ENCODE results near the gene SLIT3. TPM values are rescaled to one million over a fixed set of nuclear protein-coding genes. Genes with fewer than 3 reads are reported as not detected.

Gene SLIT3
- total and polyA plus RNA-seq, 2 donors (not counting 3 experiments of a cell fraction or from before 2014, with no cell fraction given), result 0.90 to 1.0 TPM

GRCh38 chr5:169219961-169220360, 81.0 kb downstream of the SLIT3 start:
- intact Hi-C loops (cut with micrococcal nuclease) (no loop called here), dilution Hi-C loops (cut with MboI; ENCODE audit: extremely low pct_ligation_motif_present, low sequenced_read_pairs) (no loop called here)
- Histone ChIP-seq H4K20me1 (replicated peaks; ENCODE audit: control insufficient read depth, extremely low read depth, insufficient read depth, low read length) (no peaks in the 10 kb centered on the region), H3K4me3 (replicated peaks in 1 of 3; ENCODE audit: insufficient read depth in 1 of 3, low read depth in 1 of 3, low read length in 3 of 3) (no peak overlapping the region), H2AFZ (ENCODE audit: low read depth, low read length) (no peak overlapping the region), H3K9me1 (replicated peaks; ENCODE audit: control insufficient read depth, extremely low read depth, insufficient read depth, low read length) (no peaks in the 10 kb centered on the region), H3K27me3 (ENCODE audit: control insufficient read depth in 2 of 2, insufficient read depth in 2 of 2, low read length in 2 of 2) (no peaks in the 10 kb centered on the region), H3K9ac (replicated peaks; ENCODE audit: extremely low read depth, insufficient read depth, low read length) (no peak overlapping the region), H3K79me2 (ENCODE audit: control insufficient read depth, insufficient read depth, low read length) (no peaks in the 10 kb centered on the region), H3K4me1 (ENCODE audit: control insufficient read depth, extremely low read depth, insufficient read depth, low read length) (no peaks in the 10 kb centered on the region), H3K4me2 (ENCODE audit: insufficient read depth, low read length) (no peak overlapping the region), H3K27ac (ENCODE audit: insufficient read depth, low read depth, low read length) (no peak overlapping the region), H3K36me3 (ENCODE audit: control insufficient read depth in 2 of 2, extremely low read depth in 1 of 2, insufficient read depth in 2 of 2, low read length in 2 of 2) (no peaks in the 10 kb centered on the region), H3K9me3 (replicated peaks; ENCODE audit: control insufficient read depth, insufficient read depth, low read length) (no peaks in the 10 kb centered on the region)
- ChIA-PET CTCF (no interaction called here), POLR2A (no interaction called here)
- DNase-seq (ENCODE audit: low read depth, low spot score) (no peak), FAIRE-seq (no peak)
- TF ChIP-seq MAX (IDR thresholded peaks at IDR 0.05; ENCODE audit: insufficient read depth, insufficient read length), result no peak
- no peak for TF ChIP-seq CTCF (IDR thresholded peaks at IDR 0.05; ENCODE audit: extremely low read depth in 1 of 2, insufficient read depth in 1 of 2, low read depth in 1 of 2, low read length in 2 of 2)
- TF ChIP-seq GATA2 (IDR thresholded peaks at IDR 0.05; ENCODE audit: insufficient read depth, insufficient read length, low read depth, low read length), result no peak
- no peak for TF ChIP-seq JUN (IDR thresholded peaks at IDR 0.05; ENCODE audit: borderline replicate concordance, insufficient read depth, insufficient read length, low read depth)
- no peak for TF ChIP-seq POLR2A (IDR thresholded peaks at IDR 0.05; ENCODE audit: low read depth, low read length)
- TF ChIP-seq FOS (IDR thresholded peaks at IDR 0.05; ENCODE audit: borderline replicate concordance, insufficient read depth, low read length), result no peak
- TF ChIP-seq EZH2 (IDR thresholded peaks at IDR 0.05; ENCODE audit: borderline replicate concordance, low read depth, low read length, severe bottlenecking), result no peak
- no peak for TF ChIP-seq MYC (IDR thresholded peaks at IDR 0.05; ENCODE audit: low read depth, low read length)
- TF ChIP-seq POLR2AphosphoS5 (IDR thresholded peaks at IDR 0.05; ENCODE audit: insufficient read depth, low read depth, low read length), result no peak
- BruUV-seq (replicated peaks), result no TSS peak
